ENCODE results near the gene RAD23A. TPM values are rescaled to one million over a fixed set of nuclear protein-coding genes. Genes with fewer than 3 reads are reported as not detected.

Gene RAD23A
- total and polyA plus RNA-seq, 10 of the 15 experiments (the other 5 are each of a cell fraction or from before 2014, with no cell fraction given) = 8.8 to 198 (median 119) TPM

DNA sequence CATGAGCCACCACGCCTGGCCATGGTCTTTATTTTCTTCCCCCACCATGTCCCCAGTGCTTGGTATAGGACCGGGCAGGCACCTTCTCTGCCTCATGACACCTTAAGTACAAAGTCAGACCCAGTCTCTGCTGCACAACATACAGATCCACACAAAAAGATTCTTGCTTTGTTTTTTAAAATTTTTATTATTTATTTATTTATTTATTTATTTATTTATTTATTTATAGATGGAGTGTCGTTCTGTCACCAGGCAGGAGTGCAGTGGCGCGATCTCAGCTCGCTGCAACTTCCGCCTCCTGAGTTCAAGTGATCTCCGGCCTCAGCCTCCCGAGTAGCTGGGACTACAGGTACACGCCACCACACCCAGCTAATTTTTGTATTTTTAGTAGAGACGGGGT lies 47.1 kb downstream of the RAD23A start (continued):
- TF ChIP-seq BACH1 (IDR thresholded peaks at IDR 0.05; ENCODE audit: borderline replicate concordance) = no peak
- no peak for TF ChIP-seq PAX5 (IDR thresholded peaks at IDR 0.05; ENCODE audit: borderline replicate concordance, low read depth, low read length)
- TF ChIP-seq EGR1 (IDR thresholded peaks at IDR 0.05; ENCODE audit: borderline replicate concordance in 1 of 2, low read depth in 2 of 2, low read length in 2 of 2) = no peak
- TF ChIP-seq, protein P1, sequence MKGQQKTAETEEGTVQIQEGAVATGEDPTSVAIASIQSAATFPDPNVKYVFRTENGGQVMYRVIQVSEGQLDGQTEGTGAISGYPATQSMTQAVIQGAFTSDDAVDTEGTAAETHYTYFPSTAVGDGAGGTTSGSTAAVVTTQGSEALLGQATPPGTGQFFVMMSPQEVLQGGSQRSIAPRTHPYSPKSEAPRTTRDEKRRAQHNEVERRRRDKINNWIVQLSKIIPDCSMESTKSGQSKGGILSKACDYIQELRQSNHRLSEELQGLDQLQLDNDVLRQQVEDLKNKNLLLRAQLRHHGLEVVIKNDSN (IDR thresholded peaks at IDR 0.05; ENCODE audit: borderline replicate concordance, extremely low read length, insufficient read depth, low read depth, low read length) = no peak
- TF ChIP-seq, protein P2, sequence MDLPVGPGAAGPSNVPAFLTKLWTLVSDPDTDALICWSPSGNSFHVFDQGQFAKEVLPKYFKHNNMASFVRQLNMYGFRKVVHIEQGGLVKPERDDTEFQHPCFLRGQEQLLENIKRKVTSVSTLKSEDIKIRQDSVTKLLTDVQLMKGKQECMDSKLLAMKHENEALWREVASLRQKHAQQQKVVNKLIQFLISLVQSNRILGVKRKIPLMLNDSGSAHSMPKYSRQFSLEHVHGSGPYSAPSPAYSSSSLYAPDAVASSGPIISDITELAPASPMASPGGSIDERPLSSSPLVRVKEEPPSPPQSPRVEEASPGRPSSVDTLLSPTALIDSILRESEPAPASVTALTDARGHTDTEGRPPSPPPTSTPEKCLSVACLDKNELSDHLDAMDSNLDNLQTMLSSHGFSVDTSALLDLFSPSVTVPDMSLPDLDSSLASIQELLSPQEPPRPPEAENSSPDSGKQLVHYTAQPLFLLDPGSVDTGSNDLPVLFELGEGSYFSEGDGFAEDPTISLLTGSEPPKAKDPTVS (IDR thresholded peaks at IDR 0.05; ENCODE audit: low read depth, low read length) = no peak

DNA sequence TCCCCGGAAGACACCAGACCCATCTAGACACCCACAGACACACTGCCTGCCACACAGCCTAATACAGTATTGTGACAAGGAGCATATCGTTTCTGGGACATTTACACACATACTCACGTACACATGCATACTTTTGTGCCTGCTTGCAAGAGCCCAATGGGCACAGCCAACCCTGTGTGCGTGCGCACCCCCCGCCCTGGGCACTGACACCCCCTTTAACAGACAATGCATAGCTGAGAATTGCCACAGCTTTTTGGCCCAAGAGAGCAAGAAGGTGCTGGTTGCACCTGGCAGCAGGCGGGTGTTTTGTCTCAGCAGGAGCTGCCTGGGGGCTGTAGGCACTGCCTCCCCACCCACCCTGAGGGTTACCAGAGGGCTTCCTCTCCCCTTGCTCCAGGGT lies 47.9 kb downstream of the RAD23A start:
- no peak for TF ChIP-seq BRCA1 (IDR thresholded peaks at IDR 0.05; ENCODE audit: low read depth, low read length)
- TF ChIP-seq ZNF622 (IDR thresholded peaks at IDR 0.05) = no peak
- TF ChIP-seq CBFB (IDR thresholded peaks at IDR 0.05; ENCODE audit: low read depth) = no peak
- TF ChIP-seq, protein P3, sequence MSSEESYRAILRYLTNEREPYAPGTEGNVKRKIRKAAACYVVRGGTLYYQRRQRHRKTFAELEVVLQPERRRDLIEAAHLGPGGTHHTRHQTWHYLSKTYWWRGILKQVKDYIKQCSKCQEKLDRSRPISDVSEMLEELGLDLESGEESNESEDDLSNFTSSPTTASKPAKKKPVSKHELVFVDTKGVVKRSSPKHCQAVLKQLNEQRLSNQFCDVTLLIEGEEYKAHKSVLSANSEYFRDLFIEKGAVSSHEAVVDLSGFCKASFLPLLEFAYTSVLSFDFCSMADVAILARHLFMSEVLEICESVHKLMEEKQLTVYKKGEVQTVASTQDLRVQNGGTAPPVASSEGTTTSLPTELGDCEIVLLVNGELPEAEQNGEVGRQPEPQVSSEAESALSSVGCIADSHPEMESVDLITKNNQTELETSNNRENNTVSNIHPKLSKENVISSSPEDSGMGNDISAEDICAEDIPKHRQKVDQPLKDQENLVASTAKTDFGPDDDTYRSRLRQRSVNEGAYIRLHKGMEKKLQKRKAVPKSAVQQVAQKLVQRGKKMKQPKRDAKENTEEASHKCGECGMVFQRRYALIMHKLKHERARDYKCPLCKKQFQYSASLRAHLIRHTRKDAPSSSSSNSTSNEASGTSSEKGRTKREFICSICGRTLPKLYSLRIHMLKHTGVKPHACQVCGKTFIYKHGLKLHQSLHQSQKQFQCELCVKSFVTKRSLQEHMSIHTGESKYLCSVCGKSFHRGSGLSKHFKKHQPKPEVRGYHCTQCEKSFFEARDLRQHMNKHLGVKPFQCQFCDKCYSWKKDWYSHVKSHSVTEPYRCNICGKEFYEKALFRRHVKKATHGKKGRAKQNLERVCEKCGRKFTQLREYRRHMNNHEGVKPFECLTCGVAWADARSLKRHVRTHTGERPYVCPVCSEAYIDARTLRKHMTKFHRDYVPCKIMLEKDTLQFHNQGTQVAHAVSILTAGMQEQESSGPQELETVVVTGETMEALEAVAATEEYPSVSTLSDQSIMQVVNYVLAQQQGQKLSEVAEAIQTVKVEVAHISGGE (CRISPR knock-in tag; IDR thresholded peaks at IDR 0.05) = no peak
- TF ChIP-seq YY1 (IDR thresholded peaks at IDR 0.05; ENCODE audit: low read depth, low read length) = no peak
- no peak for TF ChIP-seq KLF5 (IDR thresholded peaks at IDR 0.05; ENCODE audit: partially characterized antibody)
- TF ChIP-seq PAX5 (IDR thresholded peaks at IDR 0.05; ENCODE audit: borderline replicate concordance, low read depth, low read length) = no peak
- no peak for TF ChIP-seq NRF1 (conservative IDR thresholded peaks at IDR 0.05; ENCODE audit: low read depth, low read length)
- TF ChIP-seq SMC3 (IDR thresholded peaks at IDR 0.05; ENCODE audit: borderline replicate concordance, low read length) = no peak
- TF ChIP-seq SIN3A (IDR thresholded peaks at IDR 0.05; ENCODE audit: low read depth, low read length) = no peak
- TF ChIP-seq NFIC (IDR thresholded peaks at IDR 0.05; ENCODE audit: low read depth, low read length) = no peak
- no peak for TF ChIP-seq FOS (IDR thresholded peaks at IDR 0.05; ENCODE audit: borderline replicate concordance, extremely low read depth, insufficient read length)
- no peak for TF ChIP-seq ZZZ3 (IDR thresholded peaks at IDR 0.05; ENCODE audit: control insufficient read depth, insufficient read length, low read depth)
- no peak for TF ChIP-seq NR2C2 (IDR thresholded peaks at IDR 0.05; ENCODE audit: borderline replicate concordance, control insufficient read depth, insufficient read length, low read depth)
- no peak for ATAC-seq
- Histone ChIP-seq H2AFZ (ENCODE audit: control insufficient read depth, low read depth, low read length) (no peak overlapping the region), H3K4me3 (no peak overlapping the region), H3K27me3 (replicated peaks in 1 of 2; ENCODE audit: control insufficient read depth in 2 of 2, insufficient read depth in 2 of 2, low read length in 1 of 2) (peaks cover 4 to 6% of the 10 kb centered on the region in 2 experiments; a peak in 3 of 4 replicates), H3K36me3 (ENCODE audit: control insufficient read depth in 2 of 2, insufficient read depth in 2 of 2, low read length in 1 of 2) (no peaks in the 10 kb centered on the region), H3K9me3 (replicated peaks; ENCODE audit: control insufficient read depth, insufficient read depth, low read length) (no peaks in the 10 kb centered on the region), H3K79me2 (ENCODE audit: control insufficient read depth, insufficient read depth, low read length) (no peaks in the 10 kb centered on the region), H3K4me2 (ENCODE audit: control insufficient read depth, insufficient read depth) (no peak overlapping the region), H3K27ac (ENCODE audit: control insufficient read depth, insufficient read depth) (no peak overlapping the region), H4K20me1 (ENCODE audit: control insufficient read depth, insufficient read depth) (no peaks in the 10 kb centered on the region), H3K4me1 (ENCODE audit: control insufficient read depth, insufficient read depth, low read length) (no peaks in the 10 kb centered on the region), H3K9ac (ENCODE audit: control insufficient read depth, insufficient read depth, low read length) (no peak overlapping the region)
- intact Hi-C loops (cut with micrococcal nuclease; ENCODE audit: unreplicated experiment) = no loop called here
- ChIA-PET CTCF (interaction anchor here (0.6 to 1.1 kb wide), 2 partner anchors 12 to 37 kb away, joined by 3 read pairs; no protein-coding TSS in a partner anchor), SMC1A (ENCODE audit: uncharacterized antibody, unreplicated experiment) (no interaction called here), RAD21 (ENCODE audit: unreplicated experiment) (no interaction called here), POLR2A (no interaction called here)
- FAIRE-seq = no peak
- no TSS peak for BruUV-seq (replicated peaks)
- in situ Hi-C loops (cut with MboI) = no loop called here
- 83% methylated on average over 7 of the region's 7 CpGs for WGBS (ENCODE audit: insufficient coverage, insufficient replicate concordance, low lambda C conversion rate, missing lambda C conversion rate)
- DNase-seq (ENCODE audit: low read depth, low spot score) = no peak

All from GM12878 (cell line).